H1 (cell line): ENCODE data around the gene HES7. TPM values are rescaled to one million over a fixed set of nuclear protein-coding genes. Genes with fewer than 3 reads are reported as not detected.

Experiments
- CTCF ChIA-PET: fragments of 300-600 bp; sonication (Branson Sonifier 250); formaldehyde crosslinking; loops from one replicate; lab custom pipeline; 2021; ENCODE audit not compliant: partially characterized antibody; lab: Charles Lee
- POLR2A ChIA-PET: fragments of 300-600 bp; sonication (Branson Sonifier 250); formaldehyde crosslinking; loops from one replicate; lab custom pipeline; 2021; ENCODE audit warnings: inconsistent platforms; ENCODE audit not compliant: partially characterized antibody; lab: Charles Lee
- DNase-seq, 2 experiments: peaks; one replicate each; pipeline versions ENCODE4 v3.0.0 to v3.0.0-alpha.2; 2010 to 2022; ENCODE audit warnings: low spot score in 2 of 2, low read depth in 1 of 2, mixed read lengths in 1 of 2
- FAIRE-seq: peaks from 2 replicates; lab custom pipeline; 2011; peaks lifted over from hg19 to GRCh38; lab: Jason Lieb, UNC
- H2AFZ ChIP-seq: 2 replicates; pipeline ENCODE4 v1.8.1; 2012; ENCODE audit warnings: low read length, inconsistent platforms
- H2AK5ac ChIP-seq: 2 replicates; pipeline ENCODE4 v1.6.1; 2013; ENCODE audit warnings: low read depth, low read length
- H2BK120ac ChIP-seq: replicated peaks from 2 replicates; pipeline ENCODE3; 2013; ENCODE audit warnings: low read depth, low read length, inconsistent platforms
- H2BK12ac ChIP-seq: 2 replicates; pipeline ENCODE4 v1.6.1; 2013; ENCODE audit warnings: low read depth, low read length
- H2BK15ac ChIP-seq: 2 replicates; pipeline ENCODE4 v1.6.1; 2013; ENCODE audit warnings: low read length
- H2BK20ac ChIP-seq: 2 replicates; pipeline ENCODE4 v1.6.1; 2013; ENCODE audit warnings: low read length
- H2BK5ac ChIP-seq: 2 replicates; pipeline ENCODE4 v1.6.1; 2013; ENCODE audit warnings: low read depth, low read length
- H3K14ac ChIP-seq: 2 replicates; pipeline ENCODE4 v1.6.1; 2013; ENCODE audit warnings: inconsistent platforms; ENCODE audit not compliant: insufficient read length
- H3K18ac ChIP-seq: 2 replicates; pipeline ENCODE4 v1.6.1; 2013; ENCODE audit warnings: low read length; ENCODE audit errors: extremely low read depth
- H3K23ac ChIP-seq: 2 replicates; pipeline ENCODE4 v1.6.1; 2013; ENCODE audit warnings: inconsistent platforms; ENCODE audit not compliant: insufficient read length
- H3K23me2 ChIP-seq: 2 replicates; pipeline ENCODE4 v1.6.1; 2013; ENCODE audit warnings: low read depth, low read length
- H3K27ac ChIP-seq: 2 replicates; pipeline ENCODE4 v1.6.1; 2011; ENCODE audit warnings: low read depth, low read length, inconsistent platforms
- H3K27me3 ChIP-seq, 4 experiments: replicated peaks in 1 of 4; 1 replicate in 1 of 4; 2 replicates in 3 of 4; pipeline versions ENCODE4 v1.6.1 to v1.8.1; 2011 to 2013; ENCODE audit warnings: low read length in 3 of 4, mild to moderate bottlenecking in 3 of 4, inconsistent platforms in 2 of 4, mixed read lengths in 2 of 4, moderate library complexity in 1 of 4; ENCODE audit not compliant: control insufficient read depth in 3 of 4, insufficient read depth in 3 of 4; ENCODE audit errors: extremely low read depth in 1 of 4
- H3K36me3 ChIP-seq, 4 experiments: 2 replicates each; pipeline versions ENCODE4 v1.6.1 to v1.8.1; 2011 to 2013; ENCODE audit warnings: mild to moderate bottlenecking in 4 of 4, low read length in 3 of 4, moderate library complexity in 2 of 4, control low read depth in 1 of 4, inconsistent platforms in 1 of 4; ENCODE audit not compliant: insufficient read depth in 4 of 4, control insufficient read depth in 2 of 4
- H3K4ac ChIP-seq: replicated peaks from 2 replicates; pipeline ENCODE3; 2013; ENCODE audit warnings: low read length, low read depth, mixed read lengths, inconsistent platforms; ENCODE audit not compliant: insufficient read length
- H3K4me1 ChIP-seq, 4 experiments: replicated peaks in 1 of 4; 1 replicate in 1 of 4; 2 replicates in 3 of 4; pipeline versions ENCODE4 v1.6.1 to v1.8.1; 2011 to 2013; ENCODE audit warnings: low read length in 3 of 4, inconsistent platforms in 2 of 4, mixed read lengths in 1 of 4; ENCODE audit not compliant: insufficient read depth in 4 of 4, control insufficient read depth in 3 of 4
- H3K4me2 ChIP-seq, 2 experiments: 2 replicates each; pipeline versions ENCODE4 v1.6.1 to v1.8.1; 2011 to 2013; ENCODE audit warnings: low read depth in 2 of 2, low read length in 2 of 2, control low read depth in 1 of 2, inconsistent platforms in 1 of 2, mild to moderate bottlenecking in 1 of 2; ENCODE audit not compliant: insufficient read depth in 1 of 2
- H3K4me3 ChIP-seq, 4 experiments: fragments of 200-600, 300-600 bp in 1 of 4; sonication (generic), shearing (Covaris generic), sonication (Bioruptor Twin) in 1 of 4; 2 replicates each; pipeline versions ENCODE4 v1.5.1 to v1.8.1; 2011 to 2016; ENCODE audit warnings: low read length in 4 of 4, low read depth in 3 of 4, control low read depth in 2 of 4, inconsistent platforms in 2 of 4, mild to moderate bottlenecking in 2 of 4, mixed read lengths in 1 of 4, moderate library complexity in 1 of 4; ENCODE audit not compliant: insufficient read depth in 2 of 4; ENCODE audit errors: extremely low read depth in 1 of 4
- H3K56ac ChIP-seq: replicated peaks from 2 replicates; pipeline ENCODE3; 2013; ENCODE audit warnings: low read depth, mild to moderate bottlenecking, mixed read lengths, low read length, inconsistent platforms; ENCODE audit not compliant: insufficient read length
- H3K79me1 ChIP-seq: 2 replicates; pipeline ENCODE4 v1.6.1; 2013; ENCODE audit warnings: low read depth, low read length, control low read depth
- H3K79me2 ChIP-seq, 2 experiments: 2 replicates each; pipeline versions ENCODE4 v1.6.1 to v1.8.1; 2012 to 2013; ENCODE audit warnings: low read length in 2 of 2, mild to moderate bottlenecking in 2 of 2, inconsistent platforms in 1 of 2; ENCODE audit not compliant: insufficient read depth in 2 of 2, control insufficient read depth in 1 of 2
- H3K9ac ChIP-seq, 4 experiments: replicated peaks in 1 of 4; 1 replicate in 1 of 4; 2 replicates in 3 of 4; pipeline versions ENCODE4 v1.6.1 to v1.8.1; 2011 to 2013; ENCODE audit warnings: low read depth in 3 of 4, low read length in 3 of 4, control low read depth in 2 of 4, mild to moderate bottlenecking in 2 of 4, moderate library complexity in 2 of 4, inconsistent platforms in 1 of 4; ENCODE audit errors: extremely low read depth in 1 of 4
- H3K9me3 ChIP-seq, 2 experiments: 2 replicates each; pipeline versions ENCODE4 v1.6.1 to v1.8.1; 2012 to 2013; ENCODE audit warnings: mild to moderate bottlenecking in 2 of 2, moderate library complexity in 2 of 2, control low read depth in 1 of 2, inconsistent platforms in 1 of 2, low read depth in 1 of 2, low read length in 1 of 2, mixed read lengths in 1 of 2; ENCODE audit not compliant: insufficient read depth in 2 of 2
- H4K20me1 ChIP-seq, 2 experiments: replicated peaks in 1 of 2; 2 replicates each; pipeline versions ENCODE3 to v1.8.1; 2011 to 2013; ENCODE audit warnings: inconsistent platforms in 2 of 2, low read length in 2 of 2, mild to moderate bottlenecking in 1 of 2; ENCODE audit not compliant: insufficient read depth in 2 of 2, control insufficient read depth in 1 of 2
- H4K5ac ChIP-seq: 2 replicates; pipeline ENCODE4 v1.6.1; 2013; ENCODE audit warnings: low read length, low read depth, mixed read lengths, inconsistent platforms; ENCODE audit not compliant: insufficient read length
- H4K8ac ChIP-seq: 2 replicates; pipeline ENCODE4 v1.8.0; 2013; ENCODE audit warnings: mild to moderate bottlenecking, moderate library complexity, low read length, inconsistent platforms; ENCODE audit not compliant: insufficient read depth; ENCODE audit errors: extremely low read depth
- H4K91ac ChIP-seq: replicated peaks from 2 replicates; pipeline ENCODE3; 2013; ENCODE audit warnings: low read length, mixed read lengths, inconsistent platforms; ENCODE audit not compliant: insufficient read length
- BACH1 ChIP-seq: IDR thresholded peaks from 2 replicates; pipeline ENCODE4 v1.6.1; 2012; ENCODE audit warnings: low read length, improper control_type of control experiment
- GABPA ChIP-seq: IDR thresholded peaks from 2 replicates; pipeline ENCODE4 v1.6.1; 2011; ENCODE audit warnings: mild to moderate bottlenecking, low read length, moderate library complexity, borderline replicate concordance; ENCODE audit not compliant: insufficient read depth
- RBBP5 ChIP-seq: IDR thresholded peaks from 2 replicates; pipeline ENCODE4 v1.7.1; 2012; ENCODE audit warnings: low read depth, mild to moderate bottlenecking, inconsistent platforms, low read length, moderate library complexity, borderline replicate concordance
- RFX5 ChIP-seq: IDR thresholded peaks from 2 replicates; pipeline ENCODE4 v1.6.1; 2011; ENCODE audit warnings: low read depth, low read length, improper control_type of control experiment, borderline replicate concordance
- RNF2 ChIP-seq: fragments of 200-900, 300-1000 bp; sonication (generic); IDR thresholded peaks from 2 replicates; pipeline ENCODE4 v1.7.1; 2016; ENCODE audit warnings: borderline replicate concordance, low read depth, mild to moderate bottlenecking, antibody characterized with exemption, low read length; ENCODE audit not compliant: poor library complexity, severe bottlenecking; ENCODE audit errors: missing control alignments
- SUZ12 ChIP-seq: fragments of 200-600 bp; sonication (generic); IDR thresholded peaks from 2 replicates; pipeline ENCODE4 v1.6.1; 2012; ENCODE audit warnings: mild to moderate bottlenecking, inconsistent platforms, low read length, moderate library complexity, mixed read lengths
- WGBS, 2 experiments: shearing (Covaris generic) in 1 of 2; methylation state at CpG; one replicate each; pipeline versions ENCODE4 v1.1.6 to v1.1.7; 2013 to 2015; ENCODE audit warnings: low lambda C conversion rate in 2 of 2, mixed read lengths in 2 of 2, inconsistent platforms in 1 of 2, low coverage in 1 of 2, missing lambda C conversion rate in 1 of 2; ENCODE audit not compliant: insufficient replicate concordance in 2 of 2, insufficient coverage in 1 of 2, insufficient read length in 1 of 2; ENCODE audit errors: extremely low coverage in 1 of 2, missing lambda C conversion rate in 1 of 2; 5-methylcytosine and 5-hydroxymethylcytosine counted together
- polyA plus RNA-seq, 7 experiments: library from polyadenylated mRNA; depleted of rRNA in 3 of 7; stranded (reverse) in 5 of 7; unstranded in 2 of 7; fragments of >200 nt in 5 of 7; fragments of 200-250 nt in 2 of 7; gene quantifications; 1 replicate in 5 of 7; 2 replicates in 1 of 7; 4 replicates in 1 of 7; pipeline versions ENCODE4 v1.2.1 to v1.2.3, GENCODE V29; 2011 to 2013; ENCODE audit warnings: missing spikeins in 2 of 7, mixed read lengths in 2 of 7
- total RNA-seq: library from RNA; stranded (reverse); fragmentation: NEBNext Ultra II Directional; extraction: Animal tissue kit (Norgen Biotek cat#: 25700); gene quantifications from 2 replicates; pipeline ENCODE4 v1.2.1, GENCODE V29; 2021

The HES7 gene
- total and polyA plus RNA-seq, 2 of the 8 experiments (the other 6 are each of a cell fraction or from before 2014, with no cell fraction given): 0.20 to 0.32 TPM

GRCh38 chr17:8100111-8100510, 23.8 kb downstream of the HES7 start:
- no peaks in the 10 kb centered on the region for H3K36me3 ChIP-seq
- no peaks in the 10 kb centered on the region for H4K20me1 ChIP-seq
- H3K4me1 ChIP-seq: no peaks in the 10 kb centered on the region
- H2BK5ac ChIP-seq: no peak overlapping the region
- no peak overlapping the region for H3K23ac ChIP-seq
- no peak overlapping the region for H2BK12ac ChIP-seq
- H3K27ac ChIP-seq: no peak overlapping the region
- H2AK5ac ChIP-seq: no peak overlapping the region
- no peak for DNase-seq
- FAIRE-seq: no peak
- 80% methylated on average over 1 of the region's 2 CpGs; no CpG with 5 or more reads in 1 of the 2 experiments for WGBS, 2 experiments
- no peak for TF ChIP-seq RFX5
- no peak for TF ChIP-seq RNF2
- TF ChIP-seq SUZ12: no peak
- no peak for TF ChIP-seq RBBP5
- no peak for TF ChIP-seq GABPA
- TF ChIP-seq BACH1: no peak
- no peak overlapping the region for H3K4me3 ChIP-seq
- ChIA-PET POLR2A (interaction anchor here (1.3 kb wide), 1 partner anchor 73 kb away, joined by 5 read pairs; no protein-coding TSS in a partner anchor), CTCF (interaction anchor here (1.0 to 23.3 kb wide), 10 partner anchors 10 to 70 kb away, joined by 3 to 501 read pairs (median 6); partner anchors contain the start of genes ALOX12B and ALOXE3)
- H2BK15ac ChIP-seq: no peak overlapping the region
- H3K9me3 ChIP-seq: no peaks in the 10 kb centered on the region
- H3K4ac ChIP-seq: no peak overlapping the region
- no peaks in the 10 kb centered on the region for H3K79me1 ChIP-seq
- no peak overlapping the region for H4K8ac ChIP-seq
- H3K23me2 ChIP-seq: no peaks in the 10 kb centered on the region
- H3K4me2 ChIP-seq: no peak overlapping the region
- no peak overlapping the region for H3K56ac ChIP-seq
- no peak overlapping the region for H2BK20ac ChIP-seq
- no peak overlapping the region for H4K91ac ChIP-seq
- no peak overlapping the region for H3K18ac ChIP-seq
- no peak overlapping the region for H4K5ac ChIP-seq
- H2AFZ ChIP-seq: no peak overlapping the region
- peaks cover 0 to 5% (median 1%) of the 10 kb centered on the region in 4 experiments; a peak in 3 of 7 replicates for H3K27me3 ChIP-seq
- H3K9ac ChIP-seq: no peak overlapping the region
- H2BK120ac ChIP-seq: no peak overlapping the region
- no peaks in the 10 kb centered on the region for H3K79me2 ChIP-seq
- no peak overlapping the region for H3K14ac ChIP-seq
